ENCODE measurements around the gene ODAD4. TPM values are rescaled to one million over a fixed set of nuclear protein-coding genes. Genes with fewer than 3 reads are reported as not detected.

The ODAD4 gene
- total and polyA plus RNA-seq, 2 of the 8 experiments (the other 6 are each of a cell fraction or from before 2014, with no cell fraction given) = 0.48 to 1.3 TPM

GRCh38 chr17:41920580-41920955, 9.8 kb upstream of the ODAD4 start:
- Histone ChIP-seq H3K27ac (ENCODE audit: low read depth, low read length) (no peak overlapping the region), H3K23me2 (ENCODE audit: low read depth, low read length) (peaks cover 14% of the 10 kb centered on the region), H3K4me1 (replicated peaks in 1 of 4; ENCODE audit: control insufficient read depth in 3 of 4, insufficient read depth in 4 of 4, low read length in 3 of 4) (peaks cover 12 to 24% (median 19%) of the 10 kb centered on the region in 4 experiments), H4K20me1 (replicated peaks in 1 of 2; ENCODE audit: control insufficient read depth in 1 of 2, insufficient read depth in 2 of 2, low read length in 2 of 2) (peaks cover 13 to 17% of the 10 kb centered on the region in 2 experiments), H2BK12ac (ENCODE audit: low read depth, low read length) (0 out of 2 replicates have a peak overlapping the region, but pooled peaks have one; percentile 17), H2BK120ac (replicated peaks; ENCODE audit: low read depth, low read length) (no peak overlapping the region), H3K14ac (ENCODE audit: insufficient read length) (no peak overlapping the region), H3K9ac (replicated peaks in 1 of 4; ENCODE audit: extremely low read depth in 1 of 4, low read depth in 3 of 4, low read length in 3 of 4) (no peak overlapping the region), H2BK5ac (ENCODE audit: low read depth, low read length) (peak overlapping the region; percentile 98; the same call in 1 of the 2 replicates), H3K79me1 (ENCODE audit: low read depth, low read length) (peaks cover 5% of the 10 kb centered on the region; the same call in 1 of the 2 replicates), H3K27me3 (replicated peaks in 1 of 4; ENCODE audit: control insufficient read depth in 3 of 4, extremely low read depth in 1 of 4, insufficient read depth in 3 of 4, low read length in 3 of 4) (no peaks in the 10 kb centered on the region), H3K4me3 (ENCODE audit: extremely low read depth in 1 of 4, insufficient read depth in 2 of 4, low read depth in 3 of 4, low read length in 4 of 4) (no peak overlapping the region), H3K18ac (ENCODE audit: extremely low read depth, low read length) (no peak overlapping the region), H3K23ac (ENCODE audit: insufficient read length) (no peak overlapping the region), H4K8ac (ENCODE audit: extremely low read depth, insufficient read depth, low read length) (no peak overlapping the region), H4K91ac (replicated peaks; ENCODE audit: insufficient read length, low read length) (no peak overlapping the region), H2BK15ac (ENCODE audit: low read length) (no peak overlapping the region), H3K4me2 (ENCODE audit: insufficient read depth in 1 of 2, low read depth in 2 of 2, low read length in 2 of 2) (peak overlapping the region in 1 of 2 experiments; percentile 97; a peak in 1 of 4 replicates), H3K56ac (replicated peaks; ENCODE audit: insufficient read length, low read depth, low read length) (no peak overlapping the region), H2AK5ac (ENCODE audit: low read depth, low read length) (no peak overlapping the region), H2AFZ (ENCODE audit: low read length) (no peak overlapping the region), H2BK20ac (ENCODE audit: low read length) (no peak overlapping the region; the same call in 1 of the 2 replicates), H3K4ac (replicated peaks; ENCODE audit: insufficient read length, low read depth, low read length) (no peak overlapping the region), H3K9me3 (ENCODE audit: insufficient read depth in 2 of 2, low read depth in 1 of 2, low read length in 1 of 2) (no peaks in the 10 kb centered on the region), H3K79me2 (ENCODE audit: control insufficient read depth in 1 of 2, insufficient read depth in 2 of 2, low read length in 2 of 2) (peaks cover 18 to 31% of the 10 kb centered on the region in 2 experiments), H3K36me3 (ENCODE audit: control insufficient read depth in 2 of 4, insufficient read depth in 4 of 4, low read length in 3 of 4) (no peaks in the 10 kb centered on the region), H4K5ac (ENCODE audit: insufficient read length, low read depth, low read length) (no peak overlapping the region)
- WGBS, 2 experiments (ENCODE audit: extremely low coverage in 1 of 2, insufficient coverage in 1 of 2, insufficient read length in 1 of 2, insufficient replicate concordance in 2 of 2, low coverage in 1 of 2, low lambda C conversion rate in 2 of 2, missing lambda C conversion rate in 1 of 2) = 86% methylated on average over 5 of the region's 5 CpGs; no CpG with 5 or more reads in 1 of the 2 experiments
- CTCF ChIA-PET (ENCODE audit: partially characterized antibody) = interaction anchor here (0.6 to 16.0 kb wide), 3 partner anchors 8 to 42 kb away, joined by 3 to 205 read pairs (median 8); partner anchors contain the start of genes CNP and ODAD4
- no peak for DNase-seq (ENCODE audit: low read depth in 1 of 2, low spot score in 2 of 2)
- FAIRE-seq = no peak
- POLR2A ChIA-PET (ENCODE audit: partially characterized antibody) = interaction anchor here (1.5 to 8.2 kb wide), 3 partner anchors 10 to 37 kb away, joined by 6 to 67 read pairs (median 64); partner anchors contain the start of gene ODAD4
- TF ChIP-seq TBP (IDR thresholded peaks at IDR 0.05; ENCODE audit: low read depth, low read length) (no peak), CHD1 (IDR thresholded peaks at IDR 0.05; ENCODE audit: low read depth, low read length) (no peak), ZNF274 (IDR thresholded peaks at IDR 0.05; ENCODE audit: borderline replicate concordance, extremely low read depth, low read length) (no peak), RBBP5 (IDR thresholded peaks at IDR 0.05; ENCODE audit: borderline replicate concordance, low read depth, low read length) (no peak), CBX8 (IDR thresholded peaks at IDR 0.05; ENCODE audit: borderline replicate concordance, low read depth, low read length) (no peak), ATF2 (IDR thresholded peaks at IDR 0.05; ENCODE audit: low read length) (no peak), CTBP2 (IDR thresholded peaks at IDR 0.05; ENCODE audit: borderline replicate concordance, insufficient read depth, insufficient read length, low read length) (no peak), CEBPB (IDR thresholded peaks at IDR 0.05; ENCODE audit: low read depth, low read length) (no peak), KDM4A (IDR thresholded peaks at IDR 0.05; ENCODE audit: low read depth, low read length, severe bottlenecking) (no peak)

Measured in H1 (cell line).